Measurements from ENCODE around the gene SAMD10.
"Not testable (repeated sequence)": the region's sequence is repeated elsewhere in the genome, so short reads cannot be mapped to it uniquely, and the experiment has no call there.

Gene SAMD10

DNA sequence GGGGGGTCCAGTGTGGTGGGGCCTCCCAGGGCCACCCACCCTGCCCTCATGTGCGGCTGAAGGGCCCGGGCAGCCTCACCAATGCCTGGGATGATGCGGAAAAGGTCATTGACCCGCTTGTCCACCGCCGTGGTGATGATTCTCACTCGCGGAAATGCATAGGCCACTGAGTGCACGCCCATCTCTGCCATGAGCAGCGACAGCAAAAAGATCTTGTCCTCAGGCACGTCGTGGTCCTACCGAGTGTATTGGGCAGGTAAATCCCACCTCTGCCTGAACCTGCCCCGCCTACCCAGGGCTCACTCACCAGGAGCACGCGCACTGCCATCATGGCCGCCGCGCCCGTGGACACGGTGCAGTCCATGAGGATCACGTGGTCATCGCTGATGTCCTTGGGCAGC is 39.4 kb downstream of the SAMD10 start:
- DNase-seq, result no peak

DNA sequence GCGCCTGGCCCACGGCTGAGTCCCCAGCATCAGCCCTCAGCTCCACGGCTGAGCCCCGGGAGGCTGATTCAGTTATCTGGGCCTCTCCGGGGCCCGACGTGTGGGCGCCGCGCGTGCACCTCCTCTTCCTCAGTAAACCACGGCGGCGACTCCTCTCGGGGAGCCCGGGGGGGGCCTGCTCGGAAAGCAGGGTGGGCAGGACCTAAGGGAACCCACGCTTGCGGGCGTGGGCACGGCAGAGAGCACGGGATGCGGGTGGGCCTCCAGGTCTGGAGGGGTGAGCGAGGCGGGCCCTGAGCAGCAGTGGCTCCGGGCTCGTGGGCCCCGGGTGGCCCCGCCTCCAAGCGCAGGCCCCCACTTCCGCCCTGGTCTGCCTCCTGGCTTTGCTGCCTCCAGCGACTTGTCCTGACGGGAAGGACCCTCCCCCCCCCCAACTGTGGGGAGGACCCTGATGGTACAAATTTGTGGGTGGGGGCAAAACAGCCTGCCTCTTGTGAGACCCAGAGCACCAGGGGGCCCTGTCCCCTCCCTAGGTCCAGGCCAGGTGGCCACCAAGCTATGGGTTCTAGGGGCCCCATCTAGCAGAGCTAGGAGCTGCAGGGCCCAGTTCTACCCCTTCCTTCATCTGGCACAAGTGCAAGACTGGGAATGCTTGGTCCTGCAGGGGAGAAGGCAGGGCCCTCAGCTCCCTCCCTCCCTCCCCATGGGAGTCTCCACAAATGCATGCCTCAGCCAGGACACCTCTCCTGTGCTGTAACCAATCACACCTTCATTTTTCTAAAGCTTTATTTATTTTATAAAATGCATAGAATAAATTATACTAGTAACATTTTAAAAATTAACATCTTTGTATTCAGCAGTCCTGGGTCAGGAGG is 40.1 kb downstream of the SAMD10 start:
- DNase-seq, result no peak

DNA sequence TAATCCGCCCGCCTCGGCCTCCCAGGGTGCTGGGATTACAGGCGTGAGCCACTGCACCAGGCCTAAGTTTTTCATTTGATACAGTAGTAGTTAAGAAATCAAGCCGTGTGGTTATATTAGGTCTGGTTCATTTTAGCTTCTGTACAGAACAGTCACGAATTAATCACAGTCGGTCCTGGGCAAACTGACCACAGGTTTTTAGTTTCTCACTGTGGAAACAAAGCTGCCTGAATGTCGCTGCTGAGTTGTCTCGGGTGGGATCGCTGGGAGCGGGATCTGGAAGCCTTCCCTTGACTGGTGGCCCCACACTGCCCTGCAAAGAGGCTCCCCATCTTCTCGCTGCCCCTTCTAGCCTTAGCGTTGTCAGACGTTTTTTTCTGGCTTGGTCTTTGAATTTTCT is 41.8 kb downstream of the SAMD10 start:
- DNase-seq, result no peak

DNA sequence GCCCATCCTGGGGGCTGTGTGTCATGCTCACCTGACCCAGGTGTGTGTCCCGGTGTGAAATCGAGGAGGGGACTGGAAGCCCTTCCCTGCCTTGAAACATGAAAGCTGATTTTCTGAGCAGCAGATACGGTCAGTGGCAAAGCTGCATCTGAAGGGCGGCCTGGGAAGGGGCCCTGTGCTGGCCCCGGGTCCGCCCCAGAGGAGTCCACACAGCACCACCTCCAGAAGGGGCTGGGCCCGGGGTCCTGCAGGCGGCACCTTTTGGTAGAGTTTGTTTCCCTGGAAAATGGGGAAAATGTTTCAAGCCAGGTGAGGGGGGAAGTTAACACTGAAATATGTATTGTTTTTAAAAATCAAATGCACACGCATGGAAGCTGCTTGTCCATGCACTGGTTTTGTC is 44.0 kb downstream of the SAMD10 start:
- no peak for DNase-seq

DNA sequence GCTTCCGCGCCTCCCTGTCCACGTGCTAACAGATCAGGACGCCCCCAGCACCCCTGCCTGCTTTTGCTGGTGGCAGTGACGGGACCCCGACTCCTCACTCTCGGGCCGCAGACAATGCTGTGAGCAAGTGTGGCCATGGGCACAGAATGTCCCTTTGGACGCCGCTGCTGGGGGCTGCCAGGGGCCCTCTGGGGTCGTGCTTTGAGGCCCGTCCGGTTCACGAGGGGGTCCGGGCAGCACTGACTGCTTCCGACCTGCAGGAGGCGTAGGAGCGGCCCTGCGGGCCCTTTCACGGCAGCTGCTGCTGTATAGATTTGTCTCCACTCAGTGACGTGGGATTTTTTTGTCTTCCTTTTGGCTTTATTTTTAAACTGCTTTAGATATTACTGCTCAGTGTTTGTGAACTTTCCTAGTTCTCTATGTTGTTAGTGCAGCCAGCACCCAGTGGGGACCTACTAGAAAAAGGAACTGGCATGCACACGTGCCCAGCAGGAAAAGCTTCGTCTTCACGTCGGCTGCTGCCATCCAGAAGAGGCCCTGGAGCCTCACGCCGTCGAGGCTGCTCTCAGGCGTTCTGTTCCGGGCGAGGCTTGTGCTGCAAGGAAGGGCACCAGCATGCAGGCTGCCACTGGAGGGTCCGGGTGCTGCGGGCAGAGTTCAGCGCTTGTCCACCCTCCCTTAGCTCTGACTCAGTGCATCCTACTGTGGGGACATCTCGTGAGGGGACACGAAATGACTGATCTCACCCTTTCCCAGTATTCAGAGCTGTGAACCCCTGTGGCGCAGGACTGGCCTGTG is 45.0 kb downstream of the SAMD10 start:
- DNase-seq, result no peak

DNA sequence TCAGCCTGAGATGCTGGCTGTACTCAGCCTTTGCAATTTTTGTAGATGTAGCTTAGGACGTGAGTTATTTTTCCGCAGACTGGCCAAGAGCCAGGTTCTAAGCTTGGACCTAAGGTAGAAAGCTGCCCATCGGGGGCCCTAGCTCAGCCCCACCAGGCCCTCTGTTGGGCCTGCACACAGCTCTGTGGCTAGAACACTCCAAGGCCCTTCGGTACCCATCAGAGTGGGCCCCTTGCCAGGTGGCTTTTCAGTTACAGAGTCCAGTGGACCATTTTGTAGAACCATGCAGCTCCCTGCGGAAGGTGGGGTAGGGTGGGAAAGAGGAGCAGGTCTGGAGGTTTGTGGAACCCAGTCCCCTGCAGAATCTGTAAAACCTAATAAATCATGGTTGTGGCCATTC is 45.8 kb downstream of the SAMD10 start:
- no peak for DNase-seq

DNA sequence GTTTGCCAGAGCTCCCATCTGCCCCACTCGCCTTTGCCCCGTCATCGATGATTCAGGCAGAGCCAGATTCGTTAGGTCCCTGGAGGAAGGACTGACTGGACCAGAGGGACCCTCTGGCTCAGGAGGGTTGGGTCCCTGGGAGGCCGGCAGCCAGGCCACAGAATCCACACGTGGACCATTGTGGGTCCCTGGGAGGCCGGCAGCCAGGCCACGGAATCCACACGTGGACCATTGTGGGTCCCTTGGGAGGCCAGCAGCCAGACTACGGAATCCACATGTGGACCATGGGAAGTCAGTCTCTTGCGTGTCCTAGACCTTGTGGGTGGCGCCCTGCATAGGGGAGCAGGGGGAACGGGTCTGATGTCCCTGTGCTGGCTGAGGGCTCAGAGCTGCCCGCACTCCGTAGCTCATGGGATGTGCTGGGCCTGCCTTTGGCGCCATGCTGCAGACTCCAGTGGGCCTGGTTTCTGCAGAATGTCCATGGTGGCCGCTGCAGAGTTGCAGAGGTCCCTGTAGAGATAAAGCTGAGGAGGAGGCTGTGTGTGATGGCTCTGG is 46.8 kb downstream of the SAMD10 start:
- DNase-seq, result no peak

DNA sequence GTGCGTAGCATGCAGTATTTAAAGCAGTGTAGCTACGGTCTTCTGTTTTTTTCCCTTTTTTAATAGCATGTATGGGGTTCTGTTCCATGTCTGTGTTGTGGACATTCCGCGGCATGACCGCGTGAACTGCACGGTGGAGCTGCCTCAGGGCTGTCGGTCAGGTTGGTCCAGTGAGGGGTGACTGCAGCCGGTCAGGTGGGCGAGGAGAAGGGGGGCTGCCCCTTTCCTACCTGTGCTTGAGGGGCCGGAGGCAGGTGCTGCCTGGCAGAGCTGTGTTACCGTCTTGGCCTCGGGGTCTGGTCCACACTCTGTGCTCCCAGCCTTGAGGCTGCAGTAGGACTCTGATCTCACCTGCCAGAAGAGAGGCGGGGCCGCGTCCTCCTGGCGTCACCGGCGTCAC is 47.7 kb downstream of the SAMD10 start:
- no peak for DNase-seq

DNA sequence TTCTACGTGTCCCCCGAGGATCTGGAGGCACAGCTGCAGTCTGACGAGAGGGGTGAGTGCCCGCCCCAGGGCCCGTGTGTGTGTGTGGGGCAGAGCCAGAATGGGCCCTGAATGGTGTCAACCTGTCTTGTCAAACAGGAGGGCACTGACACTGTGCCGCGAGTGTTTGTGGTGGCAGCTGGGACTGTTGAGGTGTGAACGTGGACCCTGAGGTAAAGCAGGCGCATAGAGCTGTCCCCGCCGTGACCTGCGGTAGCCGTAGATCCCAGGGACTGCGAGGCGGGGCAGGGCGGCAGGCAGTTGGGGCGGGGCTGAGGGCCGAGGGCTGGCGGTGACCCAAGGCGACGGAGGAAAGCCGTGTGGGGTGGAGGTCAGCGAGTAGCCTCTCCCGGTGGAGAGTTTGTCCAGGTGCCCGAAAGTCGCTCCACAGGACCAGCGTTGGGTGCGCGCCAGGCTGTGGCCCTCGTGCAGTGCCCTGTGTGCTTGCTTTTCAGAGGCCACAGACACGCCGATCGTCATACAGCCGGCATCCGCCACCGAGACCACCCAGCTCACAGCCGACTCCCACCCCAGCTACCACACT is 48.4 kb downstream of the SAMD10 start:
- no peak for DNase-seq

DNA sequence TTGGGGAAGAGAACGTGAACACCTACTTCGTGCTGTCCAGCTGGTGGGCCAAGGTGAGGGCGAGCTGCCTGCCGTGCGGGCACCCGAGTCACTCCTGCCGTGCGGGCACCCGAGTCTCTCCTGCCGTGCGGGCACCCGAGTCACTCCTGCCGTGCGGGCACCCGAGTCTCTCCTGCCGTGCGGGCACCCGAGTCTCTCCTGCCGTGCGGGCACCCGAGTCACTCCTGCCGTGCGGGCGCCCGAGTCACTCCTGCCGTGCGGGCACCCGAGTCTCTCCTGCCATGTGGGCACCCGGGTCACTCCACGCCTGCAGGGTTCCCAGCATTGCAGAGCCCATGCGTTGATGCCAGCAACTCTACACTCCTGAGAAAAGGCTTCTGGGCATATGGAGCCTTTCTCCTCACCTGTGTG is 50.0 kb downstream of the SAMD10 start:
- DNase-seq, result not testable (repeated sequence)

DNA sequence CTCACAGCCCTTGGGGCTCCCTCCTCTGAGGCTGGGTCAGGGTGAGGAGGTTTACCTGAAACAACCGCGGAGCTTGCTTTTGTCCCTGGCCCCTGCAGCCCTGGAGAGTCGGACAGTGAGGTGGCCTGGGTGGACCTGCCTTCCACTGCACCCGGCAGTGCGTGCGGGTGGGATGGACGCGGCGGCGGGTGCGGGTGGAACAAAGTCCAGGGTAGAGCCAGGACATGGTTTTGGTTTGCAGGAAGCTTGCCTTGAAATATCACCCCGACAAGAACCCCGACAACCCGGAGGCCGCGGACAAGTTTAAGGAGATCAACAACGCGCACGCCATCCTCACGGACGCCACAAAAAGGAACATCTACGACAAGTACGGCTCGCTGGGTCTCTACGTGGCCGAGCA is 50.4 kb downstream of the SAMD10 start:
- DNase-seq, result no peak

DNA sequence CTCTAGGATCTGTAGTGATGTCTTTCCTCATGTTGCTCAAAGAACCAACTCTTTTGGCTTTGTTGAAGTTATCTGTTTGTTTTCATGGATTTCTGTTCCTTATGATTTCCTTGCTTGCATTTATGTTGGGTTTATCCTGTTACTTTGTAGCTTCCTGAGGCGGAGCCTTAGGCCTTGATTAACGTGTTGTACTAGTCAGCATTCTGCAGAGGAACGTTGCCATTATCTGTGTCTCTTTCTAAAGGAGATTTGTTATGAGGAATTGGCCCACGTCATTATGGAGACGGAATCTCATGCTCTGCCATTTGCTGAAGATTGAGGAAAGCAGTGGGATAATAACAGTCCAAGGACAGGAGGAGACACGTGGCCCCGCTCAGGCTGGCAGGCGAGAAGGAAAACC is 53.1 kb downstream of the SAMD10 start:
- DNase-seq, result no peak

DNA sequence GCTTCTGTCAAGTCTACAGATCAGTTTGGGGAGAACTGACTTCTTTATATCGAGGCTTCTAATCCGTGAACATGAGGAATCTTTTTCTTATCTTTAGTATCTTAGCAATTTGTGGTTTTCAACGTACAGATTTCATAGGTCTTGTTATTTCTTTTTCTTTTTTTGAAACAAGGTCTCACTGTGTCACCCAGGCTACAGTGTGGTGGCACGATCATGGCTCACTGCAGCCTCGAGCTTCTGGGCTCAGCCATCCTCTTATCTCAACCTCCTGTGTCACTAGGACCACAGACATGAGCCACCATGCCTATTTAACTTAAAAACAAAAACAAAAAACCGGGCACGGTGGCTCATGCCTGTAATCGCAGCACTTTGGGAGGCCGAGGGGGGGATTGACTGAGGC is 55.2 kb downstream of the SAMD10 start:
- no peak for DNase-seq

Measured in AML-193 (cell line).